ENCODE results near the gene VPS37C. TPM values are rescaled to one million over a fixed set of nuclear protein-coding genes. Genes with fewer than 3 reads are reported as not detected.

Gene VPS37C
- total RNA-seq, 1 donor from 2014 or later = 27.8 TPM

DNA sequence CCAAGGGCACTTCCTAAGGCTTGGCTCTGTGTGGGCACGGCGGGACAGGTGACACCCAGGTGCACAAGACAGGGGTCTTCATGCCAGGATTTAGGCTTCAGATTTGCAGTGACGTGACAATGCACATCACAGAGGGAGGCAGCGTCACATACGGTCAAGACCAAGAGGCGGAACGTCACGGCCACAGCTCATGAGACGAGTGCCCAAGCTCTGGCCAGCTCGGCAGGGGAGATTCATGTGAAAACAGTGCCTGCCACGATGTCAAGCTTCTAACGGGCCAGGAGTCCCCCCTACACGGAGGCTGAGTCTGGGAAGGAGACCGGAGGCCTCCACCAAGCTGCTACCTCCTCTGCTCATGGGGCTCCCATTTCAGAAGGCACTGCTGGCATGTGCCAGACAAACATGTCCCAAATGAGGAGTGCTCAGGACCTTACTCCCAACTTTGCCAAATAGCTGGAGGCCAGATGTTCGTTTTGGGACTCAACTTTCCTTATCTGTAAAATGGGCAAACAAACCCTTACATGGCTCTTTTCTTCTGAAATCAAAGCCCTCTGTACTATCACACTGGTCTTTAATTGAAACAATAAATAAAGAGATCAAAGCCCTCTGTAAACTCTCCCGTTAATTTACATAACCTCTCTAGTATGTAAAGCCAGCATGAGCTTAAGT is 16.6 kb downstream of the VPS37C start:
- H3K4me1 Mint-ChIP-seq (ENCODE audit: unreplicated experiment) = peaks cover 34% of the 10 kb centered on the region
- H3K36me3 Mint-ChIP-seq = no peaks in the 10 kb centered on the region
- H3K9me3 Mint-ChIP-seq = no peaks in the 10 kb centered on the region
- no peak overlapping the region for H3K27ac Mint-ChIP-seq
- TF ChIP-seq, protein P1, sequence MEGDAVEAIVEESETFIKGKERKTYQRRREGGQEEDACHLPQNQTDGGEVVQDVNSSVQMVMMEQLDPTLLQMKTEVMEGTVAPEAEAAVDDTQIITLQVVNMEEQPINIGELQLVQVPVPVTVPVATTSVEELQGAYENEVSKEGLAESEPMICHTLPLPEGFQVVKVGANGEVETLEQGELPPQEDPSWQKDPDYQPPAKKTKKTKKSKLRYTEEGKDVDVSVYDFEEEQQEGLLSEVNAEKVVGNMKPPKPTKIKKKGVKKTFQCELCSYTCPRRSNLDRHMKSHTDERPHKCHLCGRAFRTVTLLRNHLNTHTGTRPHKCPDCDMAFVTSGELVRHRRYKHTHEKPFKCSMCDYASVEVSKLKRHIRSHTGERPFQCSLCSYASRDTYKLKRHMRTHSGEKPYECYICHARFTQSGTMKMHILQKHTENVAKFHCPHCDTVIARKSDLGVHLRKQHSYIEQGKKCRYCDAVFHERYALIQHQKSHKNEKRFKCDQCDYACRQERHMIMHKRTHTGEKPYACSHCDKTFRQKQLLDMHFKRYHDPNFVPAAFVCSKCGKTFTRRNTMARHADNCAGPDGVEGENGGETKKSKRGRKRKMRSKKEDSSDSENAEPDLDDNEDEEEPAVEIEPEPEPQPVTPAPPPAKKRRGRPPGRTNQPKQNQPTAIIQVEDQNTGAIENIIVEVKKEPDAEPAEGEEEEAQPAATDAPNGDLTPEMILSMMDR (conservative IDR thresholded peaks at IDR 0.05) = no peak
- no peak overlapping the region for H3K4me3 Mint-ChIP-seq
- DNase-seq (ENCODE audit: extremely low spot score, unreplicated experiment) = no peak
- H3K27me3 Mint-ChIP-seq = no peaks in the 10 kb centered on the region

DNA sequence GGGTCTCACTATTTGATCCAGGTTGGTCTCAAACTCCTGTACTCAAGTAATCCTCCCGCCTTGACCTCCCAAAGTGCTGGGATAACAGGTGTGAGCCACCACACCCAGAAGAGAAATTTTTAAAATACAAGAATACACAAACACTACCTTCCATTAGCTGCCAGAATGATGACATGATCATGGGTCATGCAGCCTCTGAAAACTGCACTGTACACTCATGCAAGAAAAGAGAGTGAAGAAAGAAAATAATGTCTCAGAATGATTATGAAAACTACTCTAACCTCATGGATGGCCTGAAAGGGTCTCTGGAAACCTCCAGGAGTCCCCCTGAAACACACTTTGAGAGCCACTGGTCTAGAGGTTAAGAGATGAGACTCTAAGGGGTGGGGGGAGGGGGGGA is 18.8 kb downstream of the VPS37C start:
- Mint-ChIP-seq H3K27ac (peak overlapping the region; percentile 93), H3K36me3 (peaks cover 3% of the 10 kb centered on the region), H3K9me3 (no peaks in the 10 kb centered on the region), H3K27me3 (no peaks in the 10 kb centered on the region), H3K4me1 (ENCODE audit: unreplicated experiment) (peaks cover 19% of the 10 kb centered on the region), H3K4me3 (peak overlapping the region; percentile 54)
- no peak for DNase-seq (ENCODE audit: extremely low spot score, unreplicated experiment)
- TF ChIP-seq, protein P1 (conservative IDR thresholded peaks at IDR 0.05) = no peak

DNA sequence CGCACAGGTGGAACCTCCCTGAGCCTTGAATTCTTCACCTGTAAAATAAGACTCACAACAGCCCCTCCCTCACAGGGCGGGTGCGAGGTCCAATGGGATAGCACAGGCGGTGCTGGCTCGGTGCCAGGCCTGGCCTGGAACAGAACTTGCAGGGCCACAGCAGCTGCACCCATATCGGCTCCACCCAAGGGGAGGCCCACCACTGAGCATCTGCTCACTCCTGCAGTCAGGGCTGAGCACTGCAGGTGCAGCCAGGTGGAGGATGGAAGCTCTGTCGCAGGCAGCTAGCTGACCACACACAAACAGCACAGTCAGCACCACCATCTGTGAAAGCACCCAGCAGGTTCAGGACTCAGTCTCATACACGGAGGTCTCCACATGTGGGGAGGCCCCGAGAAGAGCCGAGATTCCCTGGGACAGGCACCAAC is 19.6 kb downstream of the VPS37C start:
- H3K27me3 Mint-ChIP-seq = no peaks in the 10 kb centered on the region
- TF ChIP-seq, protein P1 (conservative IDR thresholded peaks at IDR 0.05) = no peak
- DNase-seq (ENCODE audit: extremely low spot score, unreplicated experiment) = peak; percentile 81
- H3K9me3 Mint-ChIP-seq = no peaks in the 10 kb centered on the region
- peaks cover 16% of the 10 kb centered on the region for H3K4me1 Mint-ChIP-seq (ENCODE audit: unreplicated experiment)
- H3K36me3 Mint-ChIP-seq = peaks cover 10% of the 10 kb centered on the region
- H3K4me3 Mint-ChIP-seq = peak overlapping the region; percentile 25
- H3K27ac Mint-ChIP-seq = peak overlapping the region; percentile 93

DNA sequence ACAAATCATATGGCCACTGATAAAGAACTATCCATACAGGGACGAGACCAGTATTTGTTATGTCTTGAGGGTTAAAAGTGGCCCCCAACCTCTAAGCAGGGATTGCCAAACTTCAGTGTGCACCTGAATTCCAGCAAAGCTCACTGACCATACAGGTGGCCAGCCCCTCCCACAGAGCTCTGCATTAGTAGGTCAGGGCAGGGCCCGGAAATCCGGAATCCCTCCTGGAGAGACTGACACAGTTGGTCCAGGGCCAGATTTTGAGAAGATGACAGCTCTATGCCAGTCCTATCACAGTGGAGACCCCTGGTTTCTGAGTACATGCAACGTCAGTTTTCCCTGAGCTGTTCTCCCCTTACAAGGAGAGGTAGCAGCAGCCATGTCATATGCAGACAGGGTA is 20.8 kb downstream of the VPS37C start:
- Mint-ChIP-seq H3K4me1 (ENCODE audit: unreplicated experiment) (peaks cover 6% of the 10 kb centered on the region), H3K27ac (no peak overlapping the region), H3K27me3 (no peaks in the 10 kb centered on the region), H3K36me3 (peaks cover 16% of the 10 kb centered on the region), H3K4me3 (no peak overlapping the region), H3K9me3 (no peaks in the 10 kb centered on the region)
- no peak for DNase-seq (ENCODE audit: extremely low spot score, unreplicated experiment)
- TF ChIP-seq, protein P1 (conservative IDR thresholded peaks at IDR 0.05) = no peak

GRCh38 chr11:61139387-61139786 is 21.8 kb downstream of the VPS37C start:
- no peak for DNase-seq (ENCODE audit: extremely low spot score, unreplicated experiment)
- TF ChIP-seq, protein P1 (conservative IDR thresholded peaks at IDR 0.05) = no peak
- peaks cover 16% of the 10 kb centered on the region for H3K36me3 Mint-ChIP-seq
- peak overlapping the region; percentile 37 for H3K27ac Mint-ChIP-seq
- H3K4me1 Mint-ChIP-seq (ENCODE audit: unreplicated experiment) = peaks cover 6% of the 10 kb centered on the region
- no peaks in the 10 kb centered on the region for H3K27me3 Mint-ChIP-seq
- no peak overlapping the region for H3K4me3 Mint-ChIP-seq
- H3K9me3 Mint-ChIP-seq = no peaks in the 10 kb centered on the region

All from type B pancreatic cell (in vitro differentiated cells).